ENCODE measurements around the gene WDR62. TPM values are rescaled to one million over a fixed set of nuclear protein-coding genes. Genes with fewer than 3 reads are reported as not detected.

The WDR62 gene
- polyA plus RNA-seq, 1 donor (not counting 4 experiments of a cell fraction or from before 2014, with no cell fraction given): 2.3 TPM

- H3K4me1 ChIP-seq (ENCODE audit: control insufficient read depth, extremely low read depth, insufficient read depth, low read length): peaks cover 8% of the 10 kb centered on the region
- H3K27me3 ChIP-seq (ENCODE audit: control insufficient read depth, extremely low read depth, insufficient read depth, low read length): no peaks in the 10 kb centered on the region
- dilution Hi-C loops (cut with MboI; ENCODE audit: extremely low pct_ligation_motif_present, low sequenced_read_pairs): no loop called here
- peak within 1 kb of the TSS; percentile 18 to 46 (median 35) for H3K4me3 ChIP-seq (ENCODE audit: control insufficient read depth in 2 of 3, extremely low read depth in 1 of 3, insufficient read depth in 2 of 3, low read depth in 1 of 3, low read length in 3 of 3)
- H3K9me3 ChIP-seq (ENCODE audit: control insufficient read depth, low read depth, low read length): no peaks in the 10 kb centered on the region
- H3K4me2 ChIP-seq (ENCODE audit: control insufficient read depth, extremely low read depth, insufficient read depth, low read depth, low read length): peak within 1 kb of the TSS; percentile 71
- H4K20me1 ChIP-seq (ENCODE audit: control insufficient read depth, extremely low read depth, insufficient read depth, low read length): no peaks in the 10 kb centered on the region
- no peaks in the 10 kb centered on the region for H3K9me1 ChIP-seq (ENCODE audit: control insufficient read depth, extremely low read depth, insufficient read depth, low read length)
- DNase-seq (ENCODE audit: low read depth, low spot score) (no peak), FAIRE-seq (no peak)
- H3K27ac ChIP-seq (ENCODE audit: control insufficient read depth, insufficient read depth, low read length): no peak within 1 kb of the TSS
- H3K9ac ChIP-seq (ENCODE audit: control insufficient read depth, extremely low read depth, insufficient read depth, low read length): peak within 1 kb of the TSS; percentile 56
- no peaks in the 10 kb centered on the region for H3K36me3 ChIP-seq (ENCODE audit: control insufficient read depth in 2 of 2, extremely low read depth in 1 of 2, insufficient read depth in 2 of 2, low read length in 2 of 2)
- H3K79me2 ChIP-seq (ENCODE audit: control insufficient read depth, insufficient read depth, low read length): peaks cover 4% of the 10 kb centered on the region
- TF ChIP-seq, protein P1, sequence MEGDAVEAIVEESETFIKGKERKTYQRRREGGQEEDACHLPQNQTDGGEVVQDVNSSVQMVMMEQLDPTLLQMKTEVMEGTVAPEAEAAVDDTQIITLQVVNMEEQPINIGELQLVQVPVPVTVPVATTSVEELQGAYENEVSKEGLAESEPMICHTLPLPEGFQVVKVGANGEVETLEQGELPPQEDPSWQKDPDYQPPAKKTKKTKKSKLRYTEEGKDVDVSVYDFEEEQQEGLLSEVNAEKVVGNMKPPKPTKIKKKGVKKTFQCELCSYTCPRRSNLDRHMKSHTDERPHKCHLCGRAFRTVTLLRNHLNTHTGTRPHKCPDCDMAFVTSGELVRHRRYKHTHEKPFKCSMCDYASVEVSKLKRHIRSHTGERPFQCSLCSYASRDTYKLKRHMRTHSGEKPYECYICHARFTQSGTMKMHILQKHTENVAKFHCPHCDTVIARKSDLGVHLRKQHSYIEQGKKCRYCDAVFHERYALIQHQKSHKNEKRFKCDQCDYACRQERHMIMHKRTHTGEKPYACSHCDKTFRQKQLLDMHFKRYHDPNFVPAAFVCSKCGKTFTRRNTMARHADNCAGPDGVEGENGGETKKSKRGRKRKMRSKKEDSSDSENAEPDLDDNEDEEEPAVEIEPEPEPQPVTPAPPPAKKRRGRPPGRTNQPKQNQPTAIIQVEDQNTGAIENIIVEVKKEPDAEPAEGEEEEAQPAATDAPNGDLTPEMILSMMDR (optimal IDR thresholded peaks at IDR 0.05 in 1 of 3, IDR thresholded peaks at IDR 0.05 in 1 of 3, conservative IDR thresholded peaks at IDR 0.05 in 1 of 3; ENCODE audit: extremely low read depth in 1 of 3, insufficient read depth in 2 of 3, low read length in 3 of 3): no peak
- no peak for TF ChIP-seq EZH2 (IDR thresholded peaks at IDR 0.05; ENCODE audit: low read length)
- H2AFZ ChIP-seq (ENCODE audit: control insufficient read depth, low read length): peak within 1 kb of the TSS; percentile 26
Measured at GRCh38 chr19:36008336-36008978, 46.2 kb upstream of the WDR62 start, which contains the start of gene SYNE4. TSS of gene SYNE4 (minus strand) at chr19:36008813. CDS start at chr19:36008681, 132 bp downstream.

GRCh38 chr19:36009220-36009619, 45.5 kb upstream of the WDR62 start:
- Histone ChIP-seq H3K27me3 (ENCODE audit: control insufficient read depth, extremely low read depth, insufficient read depth, low read length) (no peaks in the 10 kb centered on the region), H3K4me1 (ENCODE audit: control insufficient read depth, extremely low read depth, insufficient read depth, low read length) (peaks cover 8% of the 10 kb centered on the region), H3K79me2 (ENCODE audit: control insufficient read depth, insufficient read depth, low read length) (peaks cover 8% of the 10 kb centered on the region), H3K27ac (ENCODE audit: control insufficient read depth, insufficient read depth, low read length) (no peak overlapping the region), H3K9me1 (ENCODE audit: control insufficient read depth, extremely low read depth, insufficient read depth, low read length) (no peaks in the 10 kb centered on the region), H4K20me1 (ENCODE audit: control insufficient read depth, extremely low read depth, insufficient read depth, low read length) (no peaks in the 10 kb centered on the region), H3K36me3 (ENCODE audit: control insufficient read depth in 2 of 2, extremely low read depth in 1 of 2, insufficient read depth in 2 of 2, low read length in 2 of 2) (no peaks in the 10 kb centered on the region), H2AFZ (ENCODE audit: control insufficient read depth, low read length) (peak overlapping the region; percentile 26), H3K4me3 (ENCODE audit: control insufficient read depth in 2 of 3, extremely low read depth in 1 of 3, insufficient read depth in 2 of 3, low read depth in 1 of 3, low read length in 3 of 3) (peak overlapping the region; percentile 18 to 46 (median 35)), H3K9me3 (ENCODE audit: control insufficient read depth, low read depth, low read length) (no peaks in the 10 kb centered on the region), H3K4me2 (ENCODE audit: control insufficient read depth, extremely low read depth, insufficient read depth, low read depth, low read length) (peak overlapping the region; percentile 71), H3K9ac (ENCODE audit: control insufficient read depth, extremely low read depth, insufficient read depth, low read length) (peak overlapping the region; percentile 56)
- TF ChIP-seq, protein P1 (optimal IDR thresholded peaks at IDR 0.05 in 1 of 3, IDR thresholded peaks at IDR 0.05 in 1 of 3, conservative IDR thresholded peaks at IDR 0.05 in 1 of 3; ENCODE audit: extremely low read depth in 1 of 3, insufficient read depth in 2 of 3, low read length in 3 of 3): no peak
- TF ChIP-seq EZH2 (IDR thresholded peaks at IDR 0.05; ENCODE audit: low read length): no peak
- dilution Hi-C loops (cut with MboI; ENCODE audit: extremely low pct_ligation_motif_present, low sequenced_read_pairs): no loop called here
- no peak for FAIRE-seq
- no peak for DNase-seq (ENCODE audit: low read depth, low spot score)
